ENCODE measurements around the gene HPN. TPM values are rescaled to one million over a fixed set of nuclear protein-coding genes. Genes with fewer than 3 reads are reported as not detected.

HPN gene
- polyA plus RNA-seq, 5 donors, result 21.3 to 48.5 (median 32.1) TPM

DNA sequence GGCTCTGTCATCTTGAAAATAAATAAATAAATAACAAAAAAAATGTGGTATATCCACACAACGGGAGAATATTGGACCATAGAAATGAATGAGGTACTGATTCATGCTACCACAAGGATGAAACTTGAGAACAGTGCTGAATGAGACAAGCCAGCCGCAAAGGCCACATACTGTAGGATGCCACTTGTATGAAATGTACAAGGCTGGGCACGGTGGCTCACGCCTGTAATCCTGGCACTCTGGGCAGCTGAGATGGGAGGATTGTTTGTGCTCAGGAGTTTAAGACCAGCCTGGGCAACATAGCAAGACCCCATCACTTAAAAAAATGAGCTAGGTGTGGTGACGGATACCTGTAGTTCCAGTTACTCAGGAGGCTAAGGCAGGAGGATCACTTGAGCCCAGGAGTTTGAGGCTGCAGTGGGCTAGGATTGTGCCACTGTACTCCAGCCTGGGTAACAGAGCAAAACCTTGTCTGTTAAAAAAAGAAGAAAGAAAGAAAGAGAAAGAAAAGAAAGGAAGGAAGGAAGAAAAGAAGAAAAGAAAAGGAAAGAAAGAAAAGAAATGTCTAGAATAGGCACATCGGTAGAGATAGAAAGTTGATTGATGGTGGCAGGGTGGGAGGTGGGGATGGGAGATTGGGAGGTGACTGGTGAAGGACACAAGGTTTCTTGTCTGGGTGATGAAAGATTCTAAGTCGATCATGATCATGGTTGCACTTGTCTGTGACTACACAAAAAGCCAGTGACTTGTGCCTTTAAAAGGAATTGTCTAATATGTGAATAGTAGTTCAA is 20.3 kb downstream of the HPN start:
- DNase-seq, result no peak

GRCh38 chr19:35062942-35063341 is 21.4 kb downstream of the HPN start:
- no peak for DNase-seq

DNA sequence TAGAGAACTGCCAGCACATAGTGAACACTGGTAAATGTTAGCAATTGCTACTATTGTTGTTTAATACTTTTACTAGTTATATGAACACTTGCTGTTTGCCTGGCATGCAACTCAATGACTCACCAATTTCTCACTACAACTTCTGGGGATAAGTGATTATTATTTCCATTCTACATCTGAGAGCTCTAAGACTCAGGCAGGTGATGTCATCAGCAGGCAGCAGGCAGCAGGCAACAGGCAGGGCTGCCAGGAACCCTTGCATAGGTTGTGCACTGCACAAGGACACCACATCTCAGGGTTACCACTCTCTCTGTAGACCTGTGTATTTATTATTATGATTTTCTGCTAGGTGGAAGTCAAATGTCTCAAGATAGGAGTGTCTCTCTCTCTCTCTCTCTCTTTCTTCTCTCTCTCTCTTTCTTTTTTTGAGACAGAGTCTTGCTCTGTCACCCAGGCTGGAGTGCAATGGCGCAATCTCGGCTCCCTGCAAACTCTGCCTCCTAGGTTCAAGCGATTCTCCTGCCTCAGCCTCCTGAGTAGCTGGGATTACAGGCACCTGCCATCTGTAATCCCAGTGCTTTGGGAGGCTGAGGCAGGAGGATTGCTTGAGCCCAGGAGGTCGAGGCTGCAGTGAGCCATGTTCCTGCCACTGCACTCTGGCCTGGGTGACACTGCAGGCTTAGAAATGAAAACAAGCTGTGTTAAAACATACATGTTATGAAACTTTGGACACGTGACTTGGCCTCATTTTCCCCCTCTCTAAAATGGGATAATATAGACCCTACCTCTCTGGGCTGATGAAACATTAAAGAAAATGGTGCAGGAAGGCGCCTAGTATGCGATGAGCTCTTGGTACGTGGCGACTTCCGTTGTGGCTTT is 22.7 kb downstream of the HPN start:
- no peak for DNase-seq

GRCh38 chr19:35065574-35065973 is 24.1 kb downstream of the HPN start:
- DNase-seq, result no peak

DNA sequence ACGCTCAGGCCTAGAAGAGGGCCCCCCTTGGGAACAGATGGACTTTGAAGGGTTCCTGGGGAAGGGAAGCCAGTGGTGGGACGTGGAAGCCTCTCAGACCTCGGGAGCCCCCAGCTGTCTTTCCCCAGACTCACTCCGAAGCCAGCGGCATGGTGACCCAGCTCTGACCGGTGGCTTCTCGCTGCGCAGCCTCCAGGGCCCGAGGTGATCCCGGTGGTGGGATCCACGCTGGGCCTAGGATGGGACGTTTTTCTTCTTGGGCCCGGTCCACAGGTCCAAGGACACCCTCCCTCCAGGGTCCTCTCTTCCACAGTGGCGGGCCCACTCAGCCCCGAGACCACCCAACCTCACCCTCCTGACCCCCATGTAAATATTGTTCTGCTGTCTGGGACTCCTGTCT is 24.6 kb downstream of the HPN start:
- DNase-seq, result no peak

DNA sequence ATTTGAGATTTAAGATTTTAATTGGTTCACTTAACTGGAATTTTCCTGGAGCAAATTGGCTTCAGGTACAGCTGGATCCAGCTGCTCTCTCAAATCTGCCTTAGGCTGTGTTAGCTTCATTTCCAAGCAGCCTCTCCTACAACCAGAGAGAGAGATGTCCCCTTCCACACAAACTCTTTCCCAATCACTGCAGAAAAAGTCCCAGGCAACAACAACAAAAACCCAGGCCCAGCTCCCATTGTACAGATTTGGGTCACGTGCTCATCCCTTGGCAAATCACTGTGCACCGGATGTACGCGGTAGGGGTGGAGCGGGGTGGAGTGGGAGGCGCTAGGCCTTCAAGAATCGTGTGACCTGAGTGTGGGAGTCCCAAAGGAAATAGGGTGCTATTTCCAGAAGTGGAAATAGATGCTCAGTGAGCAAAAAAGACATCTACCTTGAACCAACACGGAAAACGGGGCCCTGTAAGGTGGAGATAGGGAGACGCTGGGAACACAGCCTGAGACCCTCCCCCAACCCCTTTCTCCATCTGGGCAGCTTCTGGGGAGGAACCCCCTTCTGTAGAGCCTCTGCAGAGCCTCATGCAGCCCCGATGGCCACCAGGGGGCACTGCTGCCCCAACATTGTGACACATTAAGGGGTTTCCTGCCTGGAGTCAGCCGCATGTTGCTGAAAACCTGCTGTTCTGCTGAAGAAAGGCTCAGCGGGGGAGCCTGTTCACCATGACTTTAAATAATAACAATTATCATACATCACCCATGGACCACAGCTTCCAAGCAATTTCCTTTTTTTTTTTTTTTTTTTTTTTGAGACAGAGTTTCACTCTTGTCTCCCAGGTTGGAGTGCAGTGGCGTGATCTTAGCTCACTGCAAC is 25.4 kb downstream of the HPN start:
- DNase-seq, result peak; percentile 62 to 76

- DNase-seq, result no peak
These were observed 27.6 kb downstream of the HPN start for GRCh38 chr19:35068941-35069634.

GRCh38 chr19:35069696-35070095 is 28.2 kb downstream of the HPN start:
- no peak for DNase-seq

DNA sequence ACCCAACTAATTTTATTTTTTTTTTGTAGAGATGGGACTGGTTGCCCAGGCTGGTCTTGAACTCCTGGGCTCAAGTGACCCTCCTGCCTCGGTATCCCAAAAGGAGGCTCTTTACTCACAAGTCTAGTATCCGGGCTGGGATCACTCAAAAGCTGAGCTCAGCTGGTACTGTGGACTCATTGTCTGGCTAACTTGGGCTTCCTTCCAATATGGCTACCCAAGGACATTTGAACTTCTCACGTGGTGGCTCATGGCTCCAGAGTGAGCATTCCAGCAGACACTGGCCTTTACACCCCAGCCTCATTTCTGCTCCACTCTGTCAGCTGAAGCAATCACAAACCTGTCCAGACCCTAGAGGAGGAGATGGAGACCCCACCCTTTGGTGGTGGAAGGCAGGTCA is 28.9 kb downstream of the HPN start:
- DNase-seq, result no peak

GRCh38 chr19:35073516-35073915 is 32.0 kb downstream of the HPN start:
- DNase-seq, result no peak

GRCh38 chr19:35073941-35074340 is 32.4 kb downstream of the HPN start:
- no peak for DNase-seq

GRCh38 chr19:35074426-35075201 is 33.1 kb downstream of the HPN start:
- no peak for DNase-seq

GRCh38 chr19:35075202-35076025 is 33.9 kb downstream of the HPN start:
- DNase-seq, result no peak

- no peak for DNase-seq
These were observed 34.5 kb downstream of the HPN start for GRCh38 chr19:35076026-35076370.

DNA sequence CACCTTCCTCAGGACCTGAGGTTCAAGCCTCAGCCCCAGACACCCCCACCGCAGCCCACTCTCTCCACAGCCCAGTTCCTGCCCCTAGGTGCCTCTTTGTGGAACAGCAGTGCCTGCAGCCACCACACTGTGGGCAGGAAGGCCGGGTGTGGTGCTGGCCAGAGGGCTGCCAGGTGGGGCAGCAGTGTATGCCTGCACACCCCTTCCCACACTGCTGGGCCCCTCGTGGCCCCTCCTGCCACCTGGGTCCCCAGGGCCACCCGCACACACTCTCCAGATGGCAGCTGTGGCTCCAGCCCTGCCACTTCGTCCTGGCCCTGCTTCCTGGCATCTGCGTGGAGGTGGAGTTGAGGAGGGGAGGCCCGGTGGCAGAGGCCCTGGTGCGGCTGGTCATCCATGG is 35.1 kb downstream of the HPN start:
- DNase-seq, result no peak

- no peak for DNase-seq
These were observed 36.1 kb downstream of the HPN start for GRCh38 chr19:35077411-35078223.

- no peak for DNase-seq
These were observed 38.3 kb downstream of the HPN start for GRCh38 chr19:35079826-35080225.

GRCh38 chr19:35080613-35081170 is 39.2 kb downstream of the HPN start:
- DNase-seq, result no peak

DNA sequence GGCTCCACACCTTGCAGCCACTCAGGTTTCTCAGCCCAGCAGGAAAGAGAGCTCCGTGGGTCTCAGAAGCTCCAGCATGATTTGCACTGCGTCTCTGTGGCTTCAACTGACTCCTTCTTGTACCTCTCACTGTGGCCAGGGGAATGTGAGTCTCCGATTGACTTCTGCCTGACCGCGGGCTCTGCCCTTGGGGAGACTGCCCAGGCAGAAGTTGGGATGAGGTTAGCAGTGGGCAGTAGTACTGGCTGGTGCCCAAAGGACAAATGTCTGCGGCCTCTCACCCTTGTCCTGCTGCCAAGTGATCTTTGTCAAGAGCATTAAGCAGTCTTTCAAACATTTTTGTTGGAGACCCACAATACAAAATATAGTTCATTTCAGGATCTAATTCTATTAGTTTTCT is 39.7 kb downstream of the HPN start:
- DNase-seq, result no peak

Measured in right lung (tissue), 5 donors.